Measurements from ENCODE around the gene GDPD5.
A peak's percentile ranks its signal among the peaks of the same experiment; 100 is the strongest.

GDPD5 gene

DNA sequence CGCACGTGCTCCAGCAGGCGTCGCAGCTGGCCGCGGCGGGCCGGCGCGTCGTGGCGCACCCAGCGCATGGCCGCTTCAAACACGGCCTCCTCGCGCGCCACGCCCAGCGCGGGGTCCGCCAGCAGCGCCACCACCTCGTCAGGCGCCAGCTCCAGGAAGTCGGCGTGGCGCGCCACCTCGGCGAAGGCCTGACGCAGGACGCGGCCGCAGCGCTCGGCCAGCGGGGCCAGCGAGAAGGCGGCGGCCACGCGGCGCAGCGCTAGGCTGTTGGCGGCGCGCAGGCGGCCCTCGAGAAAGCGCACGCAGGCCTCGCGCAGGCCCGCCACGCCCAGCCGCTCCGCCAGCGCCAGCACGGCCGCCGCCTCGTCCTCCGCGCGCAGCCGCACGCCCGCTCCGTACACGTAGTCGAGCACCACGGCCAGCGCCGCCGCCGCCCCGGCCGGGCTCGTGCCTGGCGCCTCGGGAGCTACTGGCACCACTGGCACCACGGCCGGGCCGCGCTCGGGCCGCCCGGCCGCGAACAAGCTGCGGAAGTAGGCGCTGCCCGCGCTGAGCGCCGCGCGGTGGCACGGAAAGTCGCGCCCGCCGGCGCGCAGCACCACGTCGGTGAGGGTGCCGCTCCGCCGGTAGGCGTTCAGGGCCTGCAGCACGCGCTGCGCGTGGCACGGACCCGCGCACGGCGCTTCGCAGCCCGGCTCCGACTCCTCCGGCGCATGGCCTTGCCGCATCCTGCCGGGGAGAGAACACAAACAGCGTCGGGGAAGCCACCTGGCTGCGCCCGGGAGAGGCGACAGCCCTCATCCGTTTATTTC lies 95.6 kb downstream of the GDPD5 start:
- TF ChIP-seq, protein P1, sequence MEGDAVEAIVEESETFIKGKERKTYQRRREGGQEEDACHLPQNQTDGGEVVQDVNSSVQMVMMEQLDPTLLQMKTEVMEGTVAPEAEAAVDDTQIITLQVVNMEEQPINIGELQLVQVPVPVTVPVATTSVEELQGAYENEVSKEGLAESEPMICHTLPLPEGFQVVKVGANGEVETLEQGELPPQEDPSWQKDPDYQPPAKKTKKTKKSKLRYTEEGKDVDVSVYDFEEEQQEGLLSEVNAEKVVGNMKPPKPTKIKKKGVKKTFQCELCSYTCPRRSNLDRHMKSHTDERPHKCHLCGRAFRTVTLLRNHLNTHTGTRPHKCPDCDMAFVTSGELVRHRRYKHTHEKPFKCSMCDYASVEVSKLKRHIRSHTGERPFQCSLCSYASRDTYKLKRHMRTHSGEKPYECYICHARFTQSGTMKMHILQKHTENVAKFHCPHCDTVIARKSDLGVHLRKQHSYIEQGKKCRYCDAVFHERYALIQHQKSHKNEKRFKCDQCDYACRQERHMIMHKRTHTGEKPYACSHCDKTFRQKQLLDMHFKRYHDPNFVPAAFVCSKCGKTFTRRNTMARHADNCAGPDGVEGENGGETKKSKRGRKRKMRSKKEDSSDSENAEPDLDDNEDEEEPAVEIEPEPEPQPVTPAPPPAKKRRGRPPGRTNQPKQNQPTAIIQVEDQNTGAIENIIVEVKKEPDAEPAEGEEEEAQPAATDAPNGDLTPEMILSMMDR (conservative IDR thresholded peaks at IDR 0.05; ENCODE audit: low read length) = no peak
- peak overlapping the region; percentile 37 for H3K4me3 ChIP-seq (ENCODE audit: low read length)

GRCh38 chr11:75429641-75429901 lies 96.2 kb downstream of the GDPD5 start:
- H3K4me3 ChIP-seq (ENCODE audit: low read length) = no peak overlapping the region
- TF ChIP-seq, protein P1 (conservative IDR thresholded peaks at IDR 0.05; ENCODE audit: low read length) = no peak
- no peak for DNase-seq (ENCODE audit: low read depth)

More for the DNA sequence above, 95.6 kb downstream of the GDPD5 start:
- DNase-seq (ENCODE audit: low read depth) = peak; percentile 69

DNA sequence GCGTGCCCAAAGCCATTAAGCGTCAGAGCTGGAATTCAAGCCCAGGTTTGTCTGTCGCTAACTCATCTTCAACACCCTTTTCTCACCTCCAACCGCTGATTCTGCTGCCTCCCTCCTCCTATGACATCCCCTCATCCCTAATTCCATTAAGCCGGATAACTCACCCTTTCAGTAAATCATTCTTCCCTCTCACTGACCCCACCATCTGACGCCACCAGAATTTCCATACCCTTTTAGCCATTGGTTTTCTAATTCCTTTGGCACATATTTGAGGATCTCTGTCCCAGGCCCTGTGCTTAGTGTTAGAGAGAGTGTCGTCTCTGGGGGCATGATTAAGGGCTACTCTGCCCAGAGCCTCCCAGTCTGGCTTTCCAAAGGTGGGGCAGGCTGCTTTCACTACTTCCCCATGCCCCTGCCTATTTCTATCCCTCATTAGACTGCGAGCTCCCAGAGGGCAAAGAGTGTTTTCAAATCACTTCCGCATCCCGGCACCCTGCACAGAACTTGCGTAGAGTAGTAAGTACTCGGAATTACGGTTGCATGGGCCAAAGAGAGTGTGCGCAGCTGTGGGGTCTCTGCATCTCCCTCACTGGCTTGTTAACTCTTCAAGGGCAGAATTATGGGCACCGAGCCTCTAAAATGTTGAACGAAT lies 96.6 kb downstream of the GDPD5 start:
- DNase-seq (ENCODE audit: low read depth) = no peak
- TF ChIP-seq, protein P1 (conservative IDR thresholded peaks at IDR 0.05; ENCODE audit: low read length) = no peak
- H3K4me3 ChIP-seq (ENCODE audit: low read length) = no peak overlapping the region

DNA sequence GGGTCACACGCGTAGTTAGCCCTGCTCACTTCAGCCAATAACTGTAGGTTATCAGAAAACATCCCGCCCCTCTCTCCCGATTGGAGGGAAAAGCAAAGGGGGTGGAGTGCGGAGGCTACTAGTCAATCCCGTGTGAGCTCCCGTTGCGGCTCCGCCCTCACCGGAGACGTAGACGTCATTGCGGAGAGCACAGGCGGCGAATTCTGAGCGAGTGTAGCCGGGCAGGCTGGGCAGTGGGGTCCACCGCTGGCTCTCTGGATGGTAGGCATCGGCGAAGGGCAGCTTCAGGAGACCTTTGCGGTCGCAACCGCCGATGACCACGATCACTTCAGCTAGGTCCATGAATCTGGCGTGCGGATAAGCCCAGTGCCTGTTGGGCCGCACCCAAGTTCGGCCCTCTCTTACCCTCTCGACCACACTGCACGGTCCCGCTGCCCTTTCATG lies 97.4 kb downstream of the GDPD5 start:
- peak overlapping the region; percentile 60 for H3K4me3 ChIP-seq (ENCODE audit: low read length)
- peak; percentile 85 for DNase-seq (ENCODE audit: low read depth)
- TF ChIP-seq, protein P1 (conservative IDR thresholded peaks at IDR 0.05; ENCODE audit: low read length) = no peak

DNA sequence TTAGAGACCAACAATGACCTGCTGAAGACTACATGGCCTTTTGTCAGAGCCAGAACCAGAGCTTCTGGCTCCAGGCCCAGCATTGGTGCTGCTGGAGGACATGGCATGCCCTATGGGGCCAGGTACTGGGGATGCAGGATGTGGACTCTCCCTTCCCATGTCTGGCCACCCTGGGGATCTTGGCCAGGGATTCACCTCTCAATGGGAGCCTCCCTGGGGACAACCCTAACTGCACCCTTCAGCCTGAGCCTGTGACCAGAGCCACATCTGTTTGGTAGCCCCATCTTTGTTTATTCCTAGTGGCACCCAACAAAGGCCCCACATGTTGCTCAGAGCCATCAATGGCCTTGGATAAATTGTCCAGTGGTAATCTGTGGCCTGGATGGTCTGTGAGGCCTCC lies 98.6 kb downstream of the GDPD5 start:
- TF ChIP-seq, protein P1 (conservative IDR thresholded peaks at IDR 0.05; ENCODE audit: low read length) = no peak
- no peak for DNase-seq (ENCODE audit: low read depth)
- H3K4me3 ChIP-seq (ENCODE audit: low read length) = no peak overlapping the region

DNA sequence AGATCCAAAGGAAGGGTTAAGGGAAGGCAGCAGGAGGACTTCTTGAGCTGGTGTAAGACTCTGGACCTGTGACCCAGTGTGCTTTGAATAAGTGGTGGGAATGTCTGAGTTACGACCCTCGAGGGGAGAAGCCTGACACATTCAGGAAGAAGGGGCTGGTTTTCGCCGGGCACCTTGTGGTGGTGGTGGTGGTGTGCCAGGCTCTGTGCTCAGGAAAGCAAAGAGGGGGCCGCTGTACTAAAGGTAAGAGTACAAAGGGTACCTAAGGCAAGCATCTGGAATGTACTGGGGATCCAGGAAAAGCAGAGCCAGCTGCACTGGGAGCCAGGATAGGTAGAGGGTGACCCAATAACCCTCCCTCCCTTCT lies 99.0 kb downstream of the GDPD5 start:
- TF ChIP-seq, protein P1 (conservative IDR thresholded peaks at IDR 0.05; ENCODE audit: low read length) = no peak
- no peak overlapping the region for H3K4me3 ChIP-seq (ENCODE audit: low read length)
- no peak for DNase-seq (ENCODE audit: low read depth)

GRCh38 chr11:75425422-75425821 lies 100.3 kb downstream of the GDPD5 start:
- H3K4me3 ChIP-seq (ENCODE audit: low read length) = no peak overlapping the region
- TF ChIP-seq, protein P1 (conservative IDR thresholded peaks at IDR 0.05; ENCODE audit: low read length) = 0 out of 2 replicates have a peak, but pooled peaks have one; percentile 20
- DNase-seq (ENCODE audit: low read depth) = no peak

All from AG10803 (cell line).